ENCODE data around the gene SFMBT1.

SFMBT1 gene

GRCh38 chr3:53045518-53046170 is at the start of gene SFMBT1:
Gene SFMBT1 (minus strand): TSS chr3:53046073. CDS start chr3:52969128, 76,945 bp downstream.
- DNase-seq = peak; percentile 25

- DNase-seq = no peak
Measured at GRCh38 chr3:53092942-53093341, 47.1 kb upstream of the SFMBT1 start.

- DNase-seq = no peak
Measured at GRCh38 chr3:53092216-53092615, 46.3 kb upstream of the SFMBT1 start.

- no peak for DNase-seq
Measured at GRCh38 chr3:53091011-53091410, 45.1 kb upstream of the SFMBT1 start.

GRCh38 chr3:53089511-53089910 is 43.6 kb upstream of the SFMBT1 start:
- no peak for DNase-seq

GRCh38 chr3:53085476-53085875 is 39.6 kb upstream of the SFMBT1 start:
- DNase-seq = no peak

GRCh38 chr3:53084310-53085001 is 38.6 kb upstream of the SFMBT1 start:
- DNase-seq = no peak

- no peak for DNase-seq
Measured at GRCh38 chr3:53083949-53084309, 38.1 kb upstream of the SFMBT1 start.

GRCh38 chr3:53083521-53083920 is 37.6 kb upstream of the SFMBT1 start:
- no peak for DNase-seq

GRCh38 chr3:53082736-53083135 is 36.9 kb upstream of the SFMBT1 start:
- no peak for DNase-seq

GRCh38 chr3:53081318-53081717 is 35.4 kb upstream of the SFMBT1 start:
- DNase-seq = no peak

- DNase-seq = no peak
Measured at GRCh38 chr3:53080612-53081205, 34.8 kb upstream of the SFMBT1 start.

- DNase-seq = no peak
Measured at GRCh38 chr3:53079791-53080555, 34.1 kb upstream of the SFMBT1 start.

GRCh38 chr3:53079147-53079546 is 33.3 kb upstream of the SFMBT1 start:
- no peak for DNase-seq

- DNase-seq = no peak
Measured at GRCh38 chr3:53078656-53079055, 32.8 kb upstream of the SFMBT1 start.

- no peak for DNase-seq
Measured at GRCh38 chr3:53077476-53078220, 31.8 kb upstream of the SFMBT1 start.

GRCh38 chr3:53075743-53076140 is 29.9 kb upstream of the SFMBT1 start:
- DNase-seq = no peak

- no peak for DNase-seq
Measured at GRCh38 chr3:53074761-53075742, 29.2 kb upstream of the SFMBT1 start.

GRCh38 chr3:53074366-53074696 is 28.5 kb upstream of the SFMBT1 start:
- no peak for DNase-seq

GRCh38 chr3:53073553-53074365 is 27.9 kb upstream of the SFMBT1 start:
- no peak for DNase-seq

All from GF-D8 (cell line).